Measurements from ENCODE around the gene JARID2. TPM values are rescaled to one million over a fixed set of nuclear protein-coding genes. Genes with fewer than 3 reads are reported as not detected.
A peak's percentile ranks its signal among the peaks of the same experiment; 100 is the strongest.

Gene JARID2
- total and polyA plus RNA-seq, 2 of the 4 experiments (the other 2 are of a cell fraction): 9.6 to 12.9 TPM

DNA sequence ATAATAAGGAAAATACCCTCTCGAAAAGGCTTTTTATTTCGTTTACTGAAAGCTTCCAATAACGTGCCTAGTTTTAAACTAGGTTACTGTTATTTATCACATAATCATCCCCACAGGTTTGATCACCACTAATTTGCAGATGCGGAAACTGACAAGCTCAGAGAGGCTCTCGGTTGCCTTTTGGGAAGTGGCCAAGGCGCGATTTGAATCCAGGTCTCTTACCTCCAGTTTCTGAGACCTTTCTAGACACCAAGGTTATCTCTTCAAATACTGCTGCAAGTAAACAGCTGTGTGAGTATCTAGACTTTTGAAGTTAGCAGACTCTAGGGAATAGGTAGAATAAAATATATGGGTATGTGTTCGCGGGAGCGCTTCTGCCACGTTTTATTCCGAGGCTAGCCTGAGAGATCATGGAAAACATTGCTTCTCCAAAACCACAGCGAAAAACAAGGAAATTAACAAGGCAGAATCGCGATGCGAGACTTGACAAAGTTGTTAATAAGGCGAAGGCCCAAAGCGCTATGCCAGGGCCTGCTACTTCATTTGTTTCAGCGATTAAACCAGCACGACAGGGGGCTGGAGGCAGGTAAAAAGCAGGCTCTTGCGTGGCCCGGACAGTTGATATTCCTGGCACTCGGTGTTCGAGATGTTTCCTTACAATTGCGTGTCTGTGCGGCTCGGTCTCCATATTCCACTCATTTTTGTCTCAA lies 1.8 kb upstream of the JARID2 start:
- Histone ChIP-seq H3K18ac (ENCODE audit: low read depth, low read length) (peak overlapping the region; percentile 60), H4K91ac (ENCODE audit: insufficient read depth, low read depth, low read length) (peak overlapping the region; percentile 7; the same call in 1 of the 2 replicates), H3K23ac (ENCODE audit: low read depth, low read length) (peak overlapping the region; percentile 14; the same call in 1 of the 2 replicates), H2BK120ac (ENCODE audit: low read depth, low read length) (peak overlapping the region; percentile 55; the same call in 1 of the 2 replicates), H2AFZ (replicated peaks; ENCODE audit: low read length, poor library complexity) (peak overlapping the region; percentile 89), H2BK5ac (ENCODE audit: low read depth, low read length, poor library complexity, severe bottlenecking) (peak overlapping the region; percentile 83), H3K56ac (ENCODE audit: extremely low read depth, insufficient read depth, low read length) (peak overlapping the region; percentile 21; the same call in 1 of the 2 replicates), H3K79me1 (ENCODE audit: low read depth in 1 of 2, low read length in 2 of 2) (peaks cover 0 to 23% of the 10 kb centered on the region in 2 experiments; a peak in 2 of 4 replicates), H3K27ac (ENCODE audit: insufficient read depth, low read length) (peak overlapping the region; percentile 85), H4K20me1 (ENCODE audit: insufficient read depth, low read length) (peaks cover 8% of the 10 kb centered on the region), H2BK15ac (ENCODE audit: low read depth, low read length) (peak overlapping the region; percentile 52; the same call in 2 of the 3 replicates), H3K36me3 (ENCODE audit: control insufficient read depth, insufficient read depth, low read length) (no peaks in the 10 kb centered on the region), H2BK20ac (ENCODE audit: low read depth, low read length) (no peak overlapping the region), H3K27me3 (ENCODE audit: control insufficient read depth, insufficient read depth, low read length) (no peaks in the 10 kb centered on the region), H3K14ac (replicated peaks; ENCODE audit: low read depth, low read length) (peak overlapping the region; percentile 66; the same call in 1 of the 2 replicates), H4K8ac (ENCODE audit: low read depth in 2 of 2, low read length in 2 of 2) (peak overlapping the region; percentile 80 to 81; a peak in 3 of 4 replicates), H3K4me3 (ENCODE audit: insufficient read depth, low read depth, low read length) (peak overlapping the region; percentile 69), H3K4ac (ENCODE audit: low read depth, low read length) (peak overlapping the region; percentile 71; the same call in 1 of the 2 replicates), H3K4me1 (ENCODE audit: control insufficient read depth, insufficient read depth, low read length) (peaks cover 4% of the 10 kb centered on the region), H2AK9ac (replicated peaks; ENCODE audit: low read depth, low read length, poor library complexity) (no peak overlapping the region), H2AK5ac (ENCODE audit: low read depth, low read length) (peak overlapping the region; percentile 30; the same call in 1 of the 2 replicates), H3K4me2 (ENCODE audit: low read depth, low read length) (peak overlapping the region; percentile 74), H3K9me3 (ENCODE audit: control insufficient read depth, insufficient read depth, low read length) (no peaks in the 10 kb centered on the region), H4K5ac (ENCODE audit: low read depth, low read length) (peak overlapping the region; percentile 31), H3K9ac (ENCODE audit: low read depth, low read length) (peak overlapping the region; percentile 82), H3K9me1 (ENCODE audit: insufficient read depth, low read length) (no peaks in the 10 kb centered on the region)
- in situ Hi-C loops (cut with MboI; ENCODE audit: low sequenced_read_pairs) (loop anchor here (10.0 kb wide), 1 partner anchor 1029 kb away; no protein-coding TSS in a partner anchor), dilution Hi-C loops (cut with HindIII; ENCODE audit: low sequenced_read_pairs, unreplicated experiment) (no loop called here), intact Hi-C loops (cut with micrococcal nuclease) (loop anchor here (2.0 to 10.0 kb wide), 3 partner anchors 439 to 1033 kb away; no protein-coding TSS in a partner anchor)
- DNase-seq (no peak), ATAC-seq (ENCODE audit: low read depth) (no peak)
- WGBS, 2 experiments (ENCODE audit: extremely low coverage in 2 of 2, insufficient read length in 1 of 2): 57% methylated on average over 11 of the region's 27 CpGs; no CpG with 5 or more reads in 1 of the 2 experiments
- POLR2A ChIA-PET (ENCODE audit: unreplicated experiment): no interaction called here
- BruUV-seq (replicated peaks): no TSS peak
- CTCF ChIA-PET: no interaction called here
- TF ChIP-seq SMC3 (IDR thresholded peaks at IDR 0.05; ENCODE audit: low read depth, low read length): no peak
- no peak for TF ChIP-seq USF2 (IDR thresholded peaks at IDR 0.05; ENCODE audit: low read depth, low read length)
- TF ChIP-seq ELK1 (IDR thresholded peaks at IDR 0.05; ENCODE audit: borderline replicate concordance, low read depth, low read length): no peak
- no peak for TF ChIP-seq RCOR1 (IDR thresholded peaks at IDR 0.05; ENCODE audit: insufficient replicate concordance, low read length)
- TF ChIP-seq CEBPB (IDR thresholded peaks at IDR 0.05; ENCODE audit: low read depth, low read length): no peak
- TF ChIP-seq MAZ (IDR thresholded peaks at IDR 0.05; ENCODE audit: borderline replicate concordance, low read depth, low read length): no peak
- TF ChIP-seq NFE2L2 (IDR thresholded peaks at IDR 0.05; ENCODE audit: low read depth, low read length): no peak
- TF ChIP-seq, protein P1, sequence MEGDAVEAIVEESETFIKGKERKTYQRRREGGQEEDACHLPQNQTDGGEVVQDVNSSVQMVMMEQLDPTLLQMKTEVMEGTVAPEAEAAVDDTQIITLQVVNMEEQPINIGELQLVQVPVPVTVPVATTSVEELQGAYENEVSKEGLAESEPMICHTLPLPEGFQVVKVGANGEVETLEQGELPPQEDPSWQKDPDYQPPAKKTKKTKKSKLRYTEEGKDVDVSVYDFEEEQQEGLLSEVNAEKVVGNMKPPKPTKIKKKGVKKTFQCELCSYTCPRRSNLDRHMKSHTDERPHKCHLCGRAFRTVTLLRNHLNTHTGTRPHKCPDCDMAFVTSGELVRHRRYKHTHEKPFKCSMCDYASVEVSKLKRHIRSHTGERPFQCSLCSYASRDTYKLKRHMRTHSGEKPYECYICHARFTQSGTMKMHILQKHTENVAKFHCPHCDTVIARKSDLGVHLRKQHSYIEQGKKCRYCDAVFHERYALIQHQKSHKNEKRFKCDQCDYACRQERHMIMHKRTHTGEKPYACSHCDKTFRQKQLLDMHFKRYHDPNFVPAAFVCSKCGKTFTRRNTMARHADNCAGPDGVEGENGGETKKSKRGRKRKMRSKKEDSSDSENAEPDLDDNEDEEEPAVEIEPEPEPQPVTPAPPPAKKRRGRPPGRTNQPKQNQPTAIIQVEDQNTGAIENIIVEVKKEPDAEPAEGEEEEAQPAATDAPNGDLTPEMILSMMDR (conservative IDR thresholded peaks at IDR 0.05; ENCODE audit: low read depth, low read length): no peak
- no peak for TF ChIP-seq CHD1 (IDR thresholded peaks at IDR 0.05; ENCODE audit: low read depth, low read length)
- no peak for TF ChIP-seq BHLHE40 (IDR thresholded peaks at IDR 0.05; ENCODE audit: low read depth, low read length)
- no peak for TF ChIP-seq MXI1 (IDR thresholded peaks at IDR 0.05; ENCODE audit: borderline replicate concordance, low read depth, low read length)
- TF ChIP-seq POLR2A (IDR thresholded peaks at IDR 0.05; ENCODE audit: low read depth, low read length): no peak
- TF ChIP-seq RAD21 (IDR thresholded peaks at IDR 0.05; ENCODE audit: low read length): no peak
- TF ChIP-seq RFX5 (IDR thresholded peaks at IDR 0.05; ENCODE audit: low read depth, low read length): no peak
